IPS-15b (cell line): ENCODE data around the gene RBMY1J.
"Not testable (repeated sequence)": the region's sequence is repeated elsewhere in the genome, so short reads cannot be mapped to it uniquely, and the experiment has no call there.

ENCODE experiments used
- H3K27me3 ChIP-seq: one replicate; pipeline ENCODE4 v1.6.1; 2013; ENCODE audit warnings: low read length; ENCODE audit not compliant: control insufficient read depth, insufficient read depth
- H3K36me3 ChIP-seq: one replicate; pipeline ENCODE4 v1.6.1; 2013; ENCODE audit warnings: low read length; ENCODE audit not compliant: control insufficient read depth, insufficient read depth
- H3K4me1 ChIP-seq: one replicate; pipeline ENCODE4 v1.6.1; 2013; ENCODE audit warnings: mild to moderate bottlenecking, low read length; ENCODE audit not compliant: control insufficient read depth, insufficient read depth
- H3K4me3 ChIP-seq: one replicate; pipeline ENCODE4 v1.5.1; 2013; ENCODE audit warnings: low read depth, low read length
- H3K9ac ChIP-seq: one replicate; pipeline ENCODE4 v1.6.1; 2013; ENCODE audit warnings: low read depth, mild to moderate bottlenecking, low read length
- H3K9me3 ChIP-seq: one replicate; pipeline ENCODE4 v1.6.1; 2013; ENCODE audit warnings: mild to moderate bottlenecking, low read length; ENCODE audit not compliant: control insufficient read depth, insufficient read depth

RBMY1J gene

GRCh38 chrY:22403110-22403509, at the start of gene RBMY1J:
RBMY1J (plus strand) TSS chrY:22403410; CDS start chrY:22405448, 2,038 bp downstream.
- H3K27me3 ChIP-seq, H3K4me1 ChIP-seq, H3K4me3 ChIP-seq, H3K9me3 ChIP-seq, H3K9ac ChIP-seq, H3K36me3 ChIP-seq: not testable (repeated sequence)

DNA sequence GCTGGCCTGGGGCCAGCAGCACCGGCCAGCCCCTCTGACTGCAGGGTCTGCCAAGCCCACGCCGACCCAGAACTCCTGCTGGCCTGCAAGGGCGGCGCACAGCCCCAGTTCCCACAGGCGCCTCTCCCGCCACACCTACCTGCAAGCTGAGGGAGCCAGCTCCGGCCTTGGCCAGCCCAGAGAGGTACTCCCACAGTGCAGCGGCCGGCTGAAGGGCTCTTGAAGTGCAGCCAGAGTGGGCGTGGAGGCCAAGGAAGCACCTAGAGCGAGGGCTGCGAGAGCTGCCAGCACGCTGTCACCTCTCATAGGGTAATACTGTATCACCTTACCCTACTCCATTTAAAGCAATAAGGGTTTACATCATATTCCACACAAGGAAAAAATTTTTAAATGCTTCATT, 35.8 kb upstream of the RBMY1J start:
- Histone ChIP-seq H3K9me3 (no peaks in the 10 kb centered on the region), H3K4me1 (no peaks in the 10 kb centered on the region), H3K9ac (no peak overlapping the region), H3K4me3 (no peak overlapping the region), H3K27me3 (no peaks in the 10 kb centered on the region), H3K36me3 (no peaks in the 10 kb centered on the region)

- H3K27me3 ChIP-seq = no peaks in the 10 kb centered on the region
- no peaks in the 10 kb centered on the region for H3K4me1 ChIP-seq
- H3K4me3 ChIP-seq = no peak overlapping the region
- H3K9me3 ChIP-seq = no peaks in the 10 kb centered on the region
- no peaks in the 10 kb centered on the region for H3K36me3 ChIP-seq
- no peak overlapping the region for H3K9ac ChIP-seq
These were observed 32.6 kb upstream of the RBMY1J start for GRCh38 chrY:22370623-22371022.

DNA sequence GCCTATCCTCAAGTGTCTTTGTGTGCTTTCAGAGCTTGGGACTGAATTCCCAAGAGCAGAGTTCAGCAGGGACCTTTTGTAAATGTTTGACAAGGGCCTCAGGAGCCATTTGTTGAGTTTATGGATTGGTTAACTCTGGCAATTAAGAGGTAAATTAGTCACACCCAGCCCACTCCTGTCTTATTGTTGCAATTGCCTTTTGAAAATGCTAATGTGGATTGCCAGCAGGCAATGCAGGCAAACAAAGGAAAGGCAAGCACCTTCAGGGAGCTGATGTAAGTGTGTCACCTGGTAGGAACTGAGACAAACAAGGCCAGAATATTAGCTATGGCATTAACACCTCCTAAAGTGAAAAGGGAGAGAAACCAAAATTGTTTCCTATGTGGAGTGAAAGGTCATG, 29.7 kb upstream of the RBMY1J start:
- Histone ChIP-seq H3K4me3 (no peak overlapping the region), H3K27me3 (no peaks in the 10 kb centered on the region), H3K36me3 (no peaks in the 10 kb centered on the region), H3K9ac (no peak overlapping the region), H3K4me1 (no peaks in the 10 kb centered on the region), H3K9me3 (no peaks in the 10 kb centered on the region)

- H3K36me3 ChIP-seq, H3K4me1 ChIP-seq, H3K9me3 ChIP-seq, H3K4me3 ChIP-seq, H3K27me3 ChIP-seq, H3K9ac ChIP-seq: not testable (repeated sequence)
These were observed 41.6 kb downstream of the RBMY1J start for GRCh38 chrY:22444718-22445396.

DNA sequence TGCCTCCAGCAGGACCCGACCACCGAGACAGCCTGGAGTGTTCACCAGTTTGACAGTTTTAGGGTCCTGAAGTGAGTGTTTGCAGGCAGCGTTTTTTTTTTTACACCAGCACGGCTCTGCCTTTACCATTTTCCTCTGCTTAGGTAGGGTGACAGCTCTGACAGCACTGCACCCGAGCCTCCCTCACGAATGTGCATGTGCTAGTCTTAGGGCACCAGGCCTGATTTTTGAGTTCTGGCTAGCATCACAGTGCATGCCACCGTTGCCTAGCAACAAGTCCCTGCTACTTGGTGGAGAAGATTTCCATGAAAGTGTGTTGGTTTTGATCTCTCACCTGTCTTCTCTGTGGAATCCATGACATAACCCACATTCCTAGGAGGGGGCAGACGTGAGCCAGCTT, 52.3 kb downstream of the RBMY1J start:
- not testable (repeated sequence) for H3K4me3 ChIP-seq

GRCh38 chrY:22461962-22462361, 58.8 kb downstream of the RBMY1J start:
- not testable (repeated sequence) for H3K9me3 ChIP-seq, H3K36me3 ChIP-seq, H3K9ac ChIP-seq, H3K27me3 ChIP-seq, H3K4me3 ChIP-seq, H3K4me1 ChIP-seq

More for the DNA sequence above, 52.3 kb downstream of the RBMY1J start:
- H3K9ac ChIP-seq, H3K4me1 ChIP-seq, H3K27me3 ChIP-seq, H3K9me3 ChIP-seq, H3K36me3 ChIP-seq: not testable (repeated sequence)
